ENCODE results near the gene HEPACAM2.

Gene HEPACAM2

DNA sequence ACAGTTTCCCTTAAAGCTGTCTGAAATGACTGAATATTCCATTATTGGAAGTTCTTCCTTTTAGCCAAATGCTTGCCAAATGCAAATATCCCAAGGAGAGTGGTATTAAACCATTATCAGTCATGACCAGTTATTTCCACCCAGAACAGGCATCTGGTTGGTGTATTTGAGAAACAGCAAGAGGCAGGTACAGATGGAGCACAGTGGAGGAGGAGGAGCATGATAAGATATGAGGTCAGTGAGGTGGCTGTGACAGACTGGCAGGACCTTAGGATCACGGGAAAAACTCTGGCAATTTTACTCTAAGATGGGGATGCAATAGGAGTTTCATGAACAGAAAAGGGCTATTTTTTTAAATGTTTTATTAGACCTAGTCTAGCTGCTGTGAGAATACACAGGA lies 6.4 kb downstream of the HEPACAM2 start:
- Histone ChIP-seq H4K20me1 (ENCODE audit: low read depth, low read length) (no peaks in the 10 kb centered on the region), H3K79me2 (ENCODE audit: insufficient read depth, low read length) (no peaks in the 10 kb centered on the region), H3K4me3 (ENCODE audit: insufficient read depth, low read length, poor library complexity, severe bottlenecking) (no peak overlapping the region), H3K9ac (ENCODE audit: low read length) (no peak overlapping the region), H3K27me3 (ENCODE audit: low read length) (no peaks in the 10 kb centered on the region), H3K36me3 (ENCODE audit: low read length) (no peaks in the 10 kb centered on the region), H3K9me3 (ENCODE audit: insufficient read depth, low read length) (no peaks in the 10 kb centered on the region), H3K27ac (ENCODE audit: low read depth, low read length) (no peak overlapping the region), H2AFZ (ENCODE audit: low read depth, low read length, severe bottlenecking) (no peak overlapping the region), H3K9me2 (replicated peaks; ENCODE audit: insufficient read depth, low read length) (no peaks in the 10 kb centered on the region; the same call in 1 of the 2 replicates), H3K4me2 (ENCODE audit: low read depth, low read length, poor library complexity, severe bottlenecking) (no peak overlapping the region), H3F3A (ENCODE audit: insufficient read depth) (no peaks in the 10 kb centered on the region)
- no peak for TF ChIP-seq EZH2phosphoT487 (conservative IDR thresholded peaks at IDR 0.05; ENCODE audit: low read length)
- TF ChIP-seq, protein P1, sequence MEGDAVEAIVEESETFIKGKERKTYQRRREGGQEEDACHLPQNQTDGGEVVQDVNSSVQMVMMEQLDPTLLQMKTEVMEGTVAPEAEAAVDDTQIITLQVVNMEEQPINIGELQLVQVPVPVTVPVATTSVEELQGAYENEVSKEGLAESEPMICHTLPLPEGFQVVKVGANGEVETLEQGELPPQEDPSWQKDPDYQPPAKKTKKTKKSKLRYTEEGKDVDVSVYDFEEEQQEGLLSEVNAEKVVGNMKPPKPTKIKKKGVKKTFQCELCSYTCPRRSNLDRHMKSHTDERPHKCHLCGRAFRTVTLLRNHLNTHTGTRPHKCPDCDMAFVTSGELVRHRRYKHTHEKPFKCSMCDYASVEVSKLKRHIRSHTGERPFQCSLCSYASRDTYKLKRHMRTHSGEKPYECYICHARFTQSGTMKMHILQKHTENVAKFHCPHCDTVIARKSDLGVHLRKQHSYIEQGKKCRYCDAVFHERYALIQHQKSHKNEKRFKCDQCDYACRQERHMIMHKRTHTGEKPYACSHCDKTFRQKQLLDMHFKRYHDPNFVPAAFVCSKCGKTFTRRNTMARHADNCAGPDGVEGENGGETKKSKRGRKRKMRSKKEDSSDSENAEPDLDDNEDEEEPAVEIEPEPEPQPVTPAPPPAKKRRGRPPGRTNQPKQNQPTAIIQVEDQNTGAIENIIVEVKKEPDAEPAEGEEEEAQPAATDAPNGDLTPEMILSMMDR (IDR thresholded peaks at IDR 0.05; ENCODE audit: insufficient read depth, low read length, poor library complexity, severe bottlenecking) = no peak

DNA sequence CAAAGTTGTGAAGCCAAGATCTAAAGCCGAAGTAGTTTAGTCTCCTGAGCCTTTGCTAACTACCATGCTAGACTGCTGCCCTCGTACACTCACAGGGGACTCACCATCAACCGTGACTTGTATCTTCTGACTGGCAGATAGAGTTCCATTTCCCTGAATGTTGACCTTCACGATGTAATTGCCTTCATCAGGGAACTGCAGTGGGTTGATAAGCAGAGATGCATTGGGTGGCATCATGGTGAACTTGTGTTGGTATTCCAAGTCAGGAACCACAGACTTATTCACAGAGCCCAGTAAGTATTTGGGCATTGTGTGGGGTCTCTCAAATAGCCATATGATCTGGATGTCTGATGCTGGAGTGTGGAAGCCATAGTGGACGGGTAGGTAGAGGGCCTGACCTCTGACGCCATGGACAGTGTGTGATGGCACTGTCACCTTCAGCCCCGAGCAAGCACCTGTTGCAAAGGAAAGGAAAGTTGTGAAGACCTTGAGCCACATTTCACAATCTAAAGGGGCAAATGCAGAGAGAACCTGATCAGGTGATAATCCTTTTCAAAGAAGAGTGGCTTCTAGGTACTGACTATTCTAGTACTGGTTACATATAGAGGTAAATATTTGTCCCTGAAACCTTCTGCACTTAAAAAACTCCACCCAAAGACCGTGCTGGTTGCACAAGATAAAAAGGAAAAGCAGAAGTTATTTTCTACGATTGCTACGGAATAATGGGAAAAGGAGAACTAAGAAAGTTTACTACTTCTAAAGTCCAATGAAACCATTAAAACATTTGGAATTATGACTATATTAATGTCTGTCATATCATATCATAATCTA lies 7.1 kb downstream of the HEPACAM2 start:
- no peaks in the 10 kb centered on the region; the same call in 1 of the 2 replicates for H3K9me2 ChIP-seq (replicated peaks; ENCODE audit: insufficient read depth, low read length)
- H3K9me3 ChIP-seq (ENCODE audit: insufficient read depth, low read length) = no peaks in the 10 kb centered on the region
- H3K9ac ChIP-seq (ENCODE audit: low read length) = no peak overlapping the region
- no peaks in the 10 kb centered on the region for H3K36me3 ChIP-seq (ENCODE audit: low read length)
- no peak overlapping the region for H3K27ac ChIP-seq (ENCODE audit: low read depth, low read length)
- no peaks in the 10 kb centered on the region for H3F3A ChIP-seq (ENCODE audit: insufficient read depth)
- H3K79me2 ChIP-seq (ENCODE audit: insufficient read depth, low read length) = no peaks in the 10 kb centered on the region
- TF ChIP-seq, protein P1 (IDR thresholded peaks at IDR 0.05; ENCODE audit: insufficient read depth, low read length, poor library complexity, severe bottlenecking) = no peak
- TF ChIP-seq EZH2phosphoT487 (conservative IDR thresholded peaks at IDR 0.05; ENCODE audit: low read length) = no peak
- no peaks in the 10 kb centered on the region for H4K20me1 ChIP-seq (ENCODE audit: low read depth, low read length)
- H3K4me2 ChIP-seq (ENCODE audit: low read depth, low read length, poor library complexity, severe bottlenecking) = no peak overlapping the region
- no peak overlapping the region for H3K4me3 ChIP-seq (ENCODE audit: insufficient read depth, low read length, poor library complexity, severe bottlenecking)
- H3K27me3 ChIP-seq (ENCODE audit: low read length) = no peaks in the 10 kb centered on the region
- no peak overlapping the region for H2AFZ ChIP-seq (ENCODE audit: low read depth, low read length, severe bottlenecking)

DNA sequence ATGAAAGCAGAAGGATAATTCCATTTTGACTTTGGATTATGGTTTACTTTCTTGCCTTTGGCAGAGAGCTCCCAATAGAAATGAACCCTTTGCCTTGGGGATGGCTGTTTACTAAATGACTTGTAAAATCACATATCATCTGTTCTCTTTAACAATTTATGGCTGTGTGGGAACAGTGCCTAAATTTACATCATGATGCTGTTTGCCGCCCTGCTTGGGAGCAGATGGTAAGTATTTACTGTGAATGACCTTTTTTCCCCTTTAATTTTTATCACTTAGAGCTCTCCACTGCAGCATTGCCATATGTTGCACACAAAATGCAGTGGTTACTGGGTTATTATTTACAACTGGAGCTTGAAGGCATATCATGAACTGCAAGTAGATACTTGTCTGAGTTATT lies 13.4 kb downstream of the HEPACAM2 start:
- Histone ChIP-seq H2AFZ (ENCODE audit: low read depth, low read length, severe bottlenecking) (no peak overlapping the region), H3K27me3 (ENCODE audit: low read length) (0 out of 2 replicates have a peak, but pooled peaks cover 3% of the 10 kb centered on the region), H3K27ac (ENCODE audit: low read depth, low read length) (no peak overlapping the region), H4K20me1 (ENCODE audit: low read depth, low read length) (no peaks in the 10 kb centered on the region), H3K79me2 (ENCODE audit: insufficient read depth, low read length) (no peaks in the 10 kb centered on the region), H3K36me3 (ENCODE audit: low read length) (no peaks in the 10 kb centered on the region), H3K9me3 (ENCODE audit: insufficient read depth, low read length) (no peaks in the 10 kb centered on the region), H3K4me3 (ENCODE audit: insufficient read depth, low read length, poor library complexity, severe bottlenecking) (no peak overlapping the region), H3K9ac (ENCODE audit: low read length) (no peak overlapping the region), H3K9me2 (replicated peaks; ENCODE audit: insufficient read depth, low read length) (no peaks in the 10 kb centered on the region), H3K4me2 (ENCODE audit: low read depth, low read length, poor library complexity, severe bottlenecking) (no peak overlapping the region), H3F3A (ENCODE audit: insufficient read depth) (no peaks in the 10 kb centered on the region)
- TF ChIP-seq, protein P1 (IDR thresholded peaks at IDR 0.05; ENCODE audit: insufficient read depth, low read length, poor library complexity, severe bottlenecking) = no peak
- no peak for TF ChIP-seq EZH2phosphoT487 (conservative IDR thresholded peaks at IDR 0.05; ENCODE audit: low read length)
